Astrocyte (in vitro differentiated cells and primary cell): ENCODE measurements around the gene KIAA0825. TPM values are rescaled to one million over a fixed set of nuclear protein-coding genes. Genes with fewer than 3 reads are reported as not detected.
A peak's percentile ranks its signal among the peaks of the same experiment; 100 is the strongest.
"Not testable (repeated sequence)": the region's sequence is repeated elsewhere in the genome, so short reads cannot be mapped to it uniquely, and the experiment has no call there.

Source experiments
- DNase-seq: peaks from one replicate; pipeline ENCODE4 v3.0.0-alpha.2; 2010; ENCODE audit warnings: low read depth
- FAIRE-seq: peaks from 2 replicates; lab custom pipeline; 2011; peaks lifted over from hg19 to GRCh38; lab: Jason Lieb, UNC
- H2AFZ ChIP-seq: 2 replicates; pipeline ENCODE4 v1.6.0; 2012; ENCODE audit warnings: low read depth, low read length, inconsistent platforms
- H3K27ac ChIP-seq: 2 replicates; pipeline ENCODE4 v1.5.1; 2011; ENCODE audit warnings: low read depth, low read length, inconsistent platforms
- H3K27me3 ChIP-seq: 2 replicates; pipeline ENCODE4 v1.6.0; 2011; ENCODE audit warnings: low read length, inconsistent platforms; ENCODE audit not compliant: insufficient read depth
- H3K36me3 ChIP-seq: 2 replicates; pipeline ENCODE4 v1.5.1; 2011; ENCODE audit warnings: low read length, inconsistent platforms; ENCODE audit not compliant: insufficient read depth
- H3K4me1 ChIP-seq: 2 replicates; pipeline ENCODE4 v1.5.1; 2011; ENCODE audit warnings: low read length, inconsistent platforms; ENCODE audit not compliant: insufficient read depth
- H3K4me2 ChIP-seq: 2 replicates; pipeline ENCODE4 v1.6.0; 2012; ENCODE audit warnings: low read length, inconsistent platforms
- H3K4me3 ChIP-seq: 2 replicates; pipeline ENCODE4 v1.5.1; 2011; ENCODE audit warnings: low read depth, mild to moderate bottlenecking, low read length, inconsistent platforms; ENCODE audit not compliant: insufficient read depth
- H3K79me2 ChIP-seq: 2 replicates; pipeline ENCODE4 v1.6.0; 2012; ENCODE audit warnings: mild to moderate bottlenecking, low read length, inconsistent platforms; ENCODE audit not compliant: insufficient read depth
- H3K9ac ChIP-seq: 2 replicates; pipeline ENCODE4 v1.6.0; 2012; ENCODE audit warnings: mild to moderate bottlenecking, low read length, inconsistent platforms
- H3K9me3 ChIP-seq: 2 replicates; pipeline ENCODE4 v1.5.1; 2012; ENCODE audit warnings: low read depth, mild to moderate bottlenecking, low read length, inconsistent platforms; ENCODE audit not compliant: insufficient read depth
- H4K20me1 ChIP-seq: 2 replicates; pipeline ENCODE4 v1.6.0; 2012; ENCODE audit warnings: low read length, inconsistent platforms; ENCODE audit not compliant: insufficient read depth
- H3K27ac Mint-ChIP-seq: one replicate; pipeline ENCODE4 v1.8.0; 2021; ENCODE audit warnings: mild to moderate bottlenecking, mixed read lengths; ENCODE audit not compliant: unreplicated experiment
- H3K27me3 Mint-ChIP-seq: one replicate; pipeline ENCODE4 v1.8.0; 2021; ENCODE audit warnings: low read depth, mixed read lengths; ENCODE audit not compliant: unreplicated experiment
- H3K36me3 Mint-ChIP-seq: one replicate; pipeline ENCODE4 v1.8.0; 2021; ENCODE audit warnings: low read depth, mixed read lengths; ENCODE audit not compliant: unreplicated experiment
- H3K4me1 Mint-ChIP-seq: one replicate; pipeline ENCODE4 v1.8.0; 2021; ENCODE audit warnings: low read depth, mixed read lengths; ENCODE audit not compliant: unreplicated experiment
- H3K4me3 Mint-ChIP-seq: one replicate; pipeline ENCODE4 v1.8.0; 2021; ENCODE audit warnings: mild to moderate bottlenecking, moderate library complexity, mixed read lengths; ENCODE audit not compliant: unreplicated experiment
- H3K9me3 Mint-ChIP-seq: one replicate; pipeline ENCODE4 v1.8.0; 2021; ENCODE audit warnings: mild to moderate bottlenecking, mixed read lengths; ENCODE audit not compliant: unreplicated experiment
- CTCF ChIP-seq: IDR thresholded peaks from 2 replicates; pipeline ENCODE4 v1.5.1; 2011; ENCODE audit warnings: low read depth, mild to moderate bottlenecking, inconsistent platforms, low read length, moderate library complexity; ENCODE audit not compliant: insufficient read depth
- EZH2 ChIP-seq: IDR thresholded peaks from 2 replicates; pipeline ENCODE4 v1.6.1; 2012; ENCODE audit warnings: mild to moderate bottlenecking, low read length, inconsistent platforms; ENCODE audit not compliant: insufficient read depth
- total RNA-seq: library from RNA; stranded (reverse); gene quantifications from 2 replicates; pipeline ENCODE4 v1.2.1, GENCODE V29; 2021

KIAA0825 gene
- total RNA-seq, 1 donor from 2014 or later, result 2.5 TPM

- peak; percentile 66 for DNase-seq
- H3K27me3 ChIP-seq, result no peaks in the 10 kb centered on the region
- H3K27ac Mint-ChIP-seq, result peak overlapping the region; percentile 44
- no peaks in the 10 kb centered on the region for H3K79me2 ChIP-seq
- H3K27me3 Mint-ChIP-seq, result no peaks in the 10 kb centered on the region
- peak; percentile 23 for FAIRE-seq
- no peak overlapping the region for H3K4me3 Mint-ChIP-seq
- H3K9ac ChIP-seq, result no peak overlapping the region
- no peaks in the 10 kb centered on the region for H3K9me3 ChIP-seq
- TF ChIP-seq EZH2 (no peak), CTCF (no peak)
- H3K36me3 Mint-ChIP-seq, result no peaks in the 10 kb centered on the region
- H3K9me3 Mint-ChIP-seq, result no peaks in the 10 kb centered on the region
- H4K20me1 ChIP-seq, result no peaks in the 10 kb centered on the region
- H2AFZ ChIP-seq, result no peak overlapping the region
- H3K36me3 ChIP-seq, result no peaks in the 10 kb centered on the region
- peaks cover 6% of the 10 kb centered on the region for H3K4me1 ChIP-seq
- H3K4me1 Mint-ChIP-seq, result peaks cover 17% of the 10 kb centered on the region
- no peak overlapping the region for H3K27ac ChIP-seq
- H3K4me3 ChIP-seq, result no peak overlapping the region
- H3K4me2 ChIP-seq, result peak overlapping the region; percentile 13
Measured at GRCh38 chr5:94174748-94175411, 443.5 kb downstream of the KIAA0825 start.

GRCh38 chr5:94173100-94173499, 445.3 kb downstream of the KIAA0825 start:
- H3K9me3 Mint-ChIP-seq, result no peaks in the 10 kb centered on the region
- Histone ChIP-seq H2AFZ (no peak overlapping the region), H3K27me3 (no peaks in the 10 kb centered on the region), H3K27ac (no peak overlapping the region), H4K20me1 (no peaks in the 10 kb centered on the region), H3K4me3 (no peak overlapping the region), H3K4me1 (peaks cover 6% of the 10 kb centered on the region), H3K4me2 (no peak overlapping the region), H3K9ac (no peak overlapping the region), H3K79me2 (no peaks in the 10 kb centered on the region), H3K9me3 (no peaks in the 10 kb centered on the region), H3K36me3 (no peaks in the 10 kb centered on the region)
- H3K4me1 Mint-ChIP-seq, result peaks cover 13% of the 10 kb centered on the region
- FAIRE-seq, result no peak
- no peaks in the 10 kb centered on the region for H3K27me3 Mint-ChIP-seq
- no peaks in the 10 kb centered on the region for H3K36me3 Mint-ChIP-seq
- TF ChIP-seq EZH2 (no peak), CTCF (no peak)
- H3K4me3 Mint-ChIP-seq, result no peak overlapping the region
- H3K27ac Mint-ChIP-seq, result no peak overlapping the region
- no peak for DNase-seq

GRCh38 chr5:94171070-94171469, 447.3 kb downstream of the KIAA0825 start:
- not testable (repeated sequence) for H3K4me1 ChIP-seq, H3K27me3 Mint-ChIP-seq, H3K4me1 Mint-ChIP-seq, H3K9me3 Mint-ChIP-seq, H3K4me3 Mint-ChIP-seq, H3K4me3 ChIP-seq, H3K4me2 ChIP-seq, H3K27ac ChIP-seq, H2AFZ ChIP-seq, H3K9ac ChIP-seq, H3K27ac Mint-ChIP-seq, H4K20me1 ChIP-seq, H3K9me3 ChIP-seq, H3K36me3 ChIP-seq, FAIRE-seq, H3K36me3 Mint-ChIP-seq, H3K27me3 ChIP-seq, DNase-seq, H3K79me2 ChIP-seq

- not testable (repeated sequence) for H3K79me2 ChIP-seq, H2AFZ ChIP-seq, H3K27ac Mint-ChIP-seq, H3K27me3 Mint-ChIP-seq, DNase-seq, H3K36me3 Mint-ChIP-seq, H3K4me3 ChIP-seq, H4K20me1 ChIP-seq, H3K4me3 Mint-ChIP-seq, H3K4me1 ChIP-seq, H3K36me3 ChIP-seq, H3K4me2 ChIP-seq, H3K4me1 Mint-ChIP-seq, FAIRE-seq, H3K27ac ChIP-seq, H3K9me3 Mint-ChIP-seq, H3K27me3 ChIP-seq, H3K9ac ChIP-seq, H3K9me3 ChIP-seq
Measured at GRCh38 chr5:94170158-94170557, 448.2 kb downstream of the KIAA0825 start.
